DOHH2 (cell line): Measurements from ENCODE around the gene ABCC11.

Experiments used
- CTCF ChIP-seq: fragments of 200-600 bp; sonication (generic); IDR thresholded peaks from one replicate; pipeline ENCODE4 v1.5.1; 2014; ENCODE audit warnings: antibody characterized with exemption, mild to moderate bottlenecking, low read depth, low read length; ENCODE audit not compliant: poor library complexity, severe bottlenecking
- EZH2phosphoT487 ChIP-seq: fragments of 200-600 bp; sonication (generic); IDR thresholded peaks from 2 replicates; pipeline ENCODE4 v1.6.1; 2017; ENCODE audit warnings: borderline replicate concordance, mild to moderate bottlenecking, antibody characterized with exemption, low read length, moderate library complexity, mixed read lengths

DNA sequence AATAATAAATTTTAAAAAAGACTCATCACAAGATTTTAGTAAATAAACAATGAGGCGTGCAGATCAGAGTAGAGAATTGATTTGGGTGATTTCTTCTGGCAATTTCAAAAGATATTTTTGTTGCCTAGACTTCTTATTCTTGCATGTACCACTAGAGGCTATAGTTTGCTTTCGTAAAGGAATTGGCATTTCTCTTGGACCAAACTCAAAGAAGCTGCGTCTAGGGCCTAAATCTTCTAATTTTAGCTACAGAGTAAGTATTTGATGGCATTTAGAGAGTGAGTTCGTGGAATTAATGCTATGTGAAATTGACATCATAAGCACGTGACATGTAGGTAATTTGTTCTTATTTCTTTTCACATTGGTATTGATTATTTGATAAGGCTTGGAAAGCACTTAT is 24.4 kb upstream of the ABCC11 start:
- no peak for TF ChIP-seq EZH2phosphoT487
- TF ChIP-seq CTCF: no peak
